HepG2 (cell line): ENCODE results near the gene CST4. TPM values are rescaled to one million over a fixed set of nuclear protein-coding genes. Genes with fewer than 3 reads are reported as not detected.

ENCODE experiments used
- ATAC-seq: fragments of 200-7000 bp; cut with Tn5 transposase; 3 replicates; pipeline ENCODE4 v1.9.1; 2020; ENCODE audit warnings: mild to moderate bottlenecking, moderate library complexity
- BruUV-seq: library from RNA; stranded (reverse); fragments of 400-500 nt; replicated peaks from 2 replicates; lab custom pipeline; 2021; lab: Mats Ljungman, UMichigan
- CTCF ChIA-PET: fragments of 300-600 bp; formaldehyde crosslinking; extraction: SDS; loops from one replicate; lab custom pipeline; 2021; ENCODE audit warnings: low total read pairs, inconsistent platforms, low intra/inter-chr PET ratio; lab: Yijun Ruan, JAX
- POLR2A ChIA-PET: fragments of 350-600 bp; sonication (Branson Sonifier 250); formaldehyde crosslinking; loops from one replicate; lab custom pipeline; 2020; ENCODE audit warnings: antibody characterized with exemption, inconsistent platforms; lab: Yijun Ruan, JAX
- DNase-seq: peaks from one replicate; pipeline ENCODE4 v3.0.0-alpha.2; 2015; ENCODE audit warnings: low spot score
- FAIRE-seq: peaks from 3 replicates; lab custom pipeline; 2011; peaks lifted over from hg19 to GRCh38; lab: Jason Lieb, UNC
- H2AFZ ChIP-seq: one replicate; pipeline ENCODE4 v1.6.1; 2011; ENCODE audit warnings: low read length, inconsistent platforms
- H3K27ac ChIP-seq: fragments of 300-600 bp; 3 replicates; pipeline ENCODE4 v1.8.0; 2011; ENCODE audit warnings: mixed run types, mild to moderate bottlenecking, mixed read lengths, low read length, inconsistent platforms; ENCODE audit not compliant: insufficient read depth; ENCODE audit errors: extremely low read length
- H3K27me3 ChIP-seq, 2 experiments: fragments of 200-600 bp in 1 of 2; 2 replicates in 1 of 2; 3 replicates in 1 of 2; pipeline versions ENCODE4 v1.6.0 to v1.8.0; 2011; ENCODE audit warnings: low read length in 2 of 2, mild to moderate bottlenecking in 2 of 2, moderate library complexity in 2 of 2, inconsistent platforms in 1 of 2; ENCODE audit not compliant: insufficient read depth in 2 of 2, control insufficient read depth in 1 of 2
- H3K36me3 ChIP-seq, 2 experiments: fragments of 200-600 bp in 1 of 2; replicated peaks in 1 of 2; 2 replicates in 1 of 2; 3 replicates in 1 of 2; pipeline versions ENCODE4 v1.5.1 to v1.8.0; 2011; ENCODE audit warnings: low read length in 2 of 2, inconsistent platforms in 1 of 2; ENCODE audit not compliant: insufficient read depth in 2 of 2, control insufficient read depth in 1 of 2
- H3K4me1 ChIP-seq: 2 replicates; pipeline ENCODE4 v1.5.1; 2012; ENCODE audit warnings: low read length, inconsistent platforms; ENCODE audit not compliant: insufficient read depth
- H3K4me2 ChIP-seq: 2 replicates; pipeline ENCODE4 v1.6.0; 2011; ENCODE audit warnings: low read depth, low read length, inconsistent platforms
- H3K4me3 ChIP-seq, 3 experiments: fragments of 200-600 bp in 1 of 3; sonication (generic), shearing (Covaris generic) in 1 of 3; replicated peaks in 1 of 3; 2 replicates each; pipeline ENCODE4 v1.5.1; 2011 to 2016; ENCODE audit warnings: low read length in 3 of 3, inconsistent platforms in 2 of 3, low read depth in 2 of 3, mild to moderate bottlenecking in 2 of 3, control low read depth in 1 of 3, mixed read lengths in 1 of 3; ENCODE audit not compliant: insufficient read depth in 1 of 3
- H3K79me2 ChIP-seq: one replicate; pipeline ENCODE4 v1.6.1; 2011; ENCODE audit warnings: low read length, inconsistent platforms; ENCODE audit not compliant: insufficient read depth
- H3K9ac ChIP-seq: 2 replicates; pipeline ENCODE4 v1.6.0; 2011; ENCODE audit warnings: mild to moderate bottlenecking, low read depth, low read length, inconsistent platforms; ENCODE audit not compliant: insufficient read depth
- H3K9me3 ChIP-seq: 2 replicates; pipeline ENCODE4 v1.5.1; 2012; ENCODE audit warnings: mild to moderate bottlenecking, low read length
- H4K20me1 ChIP-seq: 2 replicates; pipeline ENCODE4 v1.6.0; 2011; ENCODE audit warnings: inconsistent platforms, mild to moderate bottlenecking, low read length, moderate library complexity; ENCODE audit not compliant: insufficient read depth
- FOXC1 ChIP-seq: sonication (generic); formaldehyde crosslinking; IDR thresholded peaks from 2 replicates; pipeline ENCODE4 v1.8.0; 2022; ENCODE audit warnings: mild to moderate bottlenecking, missing genetic modification reagents, borderline replicate concordance
- GFI1 ChIP-seq: sonication (generic); formaldehyde crosslinking; IDR thresholded peaks from 2 replicates; pipeline ENCODE4 v1.5.0; 2020; ENCODE audit warnings: missing genetic modification reagents, mild to moderate bottlenecking, borderline replicate concordance
- HCFC1 ChIP-seq: fragments of 150-350 bp; IDR thresholded peaks from 2 replicates; pipeline ENCODE4 v1.6.1; 2014; ENCODE audit warnings: low read depth, low read length
- HNRNPL ChIP-seq: fragments of 200-400 bp; formaldehyde crosslinking; IDR thresholded peaks from 2 replicates; pipeline ENCODE4 v1.6.1; 2017; ENCODE audit warnings: mild to moderate bottlenecking, low read depth, low read length
- KDM4B ChIP-seq: sonication (generic); formaldehyde crosslinking; IDR thresholded peaks from 2 replicates; pipeline ENCODE4 v1.4.0; 2020; ENCODE audit warnings: missing genetic modification reagents
- MAFK ChIP-seq, 2 experiments: IDR thresholded peaks in 1 of 2; conservative IDR thresholded peaks in 1 of 2; 2 replicates each; pipeline ENCODE4 v1.6.1; 2011; ENCODE audit warnings: improper control_type of control experiment in 2 of 2, low read length in 2 of 2
- PHF5A ChIP-seq: IDR thresholded peaks from one replicate; pipeline ENCODE4 v1.6.1; 2018; ENCODE audit warnings: low read depth, missing genetic modification reagents; ENCODE audit not compliant: unreplicated experiment
- RAD51 ChIP-seq: fragments of 450-650 bp; IDR thresholded peaks from 2 replicates; pipeline ENCODE4 v1.6.1; 2016; ENCODE audit warnings: borderline replicate concordance
- ZFP62 ChIP-seq: sonication (generic); formaldehyde crosslinking; IDR thresholded peaks from 2 replicates; pipeline ENCODE4 v1.4.0; 2020; ENCODE audit warnings: missing genetic modification reagents
- ZFX ChIP-seq: sonication (generic); formaldehyde crosslinking; IDR thresholded peaks from 2 replicates; pipeline ENCODE4 v1.4.0; 2020; ENCODE audit warnings: mild to moderate bottlenecking, low read depth, missing genetic modification reagents, moderate library complexity
- ZFYVE20 ChIP-seq: sonication (generic); formaldehyde crosslinking; IDR thresholded peaks from 2 replicates; pipeline ENCODE4 v1.8.0; 2023; ENCODE audit warnings: low read depth, mild to moderate bottlenecking, moderate library complexity, missing genetic modification reagents, borderline replicate concordance
- ZNF563 ChIP-seq: sonication (generic); formaldehyde crosslinking; IDR thresholded peaks from 2 replicates; pipeline ENCODE4 v1.8.0; 2022; ENCODE audit warnings: mild to moderate bottlenecking, moderate library complexity, missing genetic modification reagents
- ZNF607 ChIP-seq: sonication (generic); formaldehyde crosslinking; IDR thresholded peaks from 2 replicates; pipeline ENCODE4 v1.5.1; 2020; ENCODE audit warnings: missing genetic modification reagents, mild to moderate bottlenecking, borderline replicate concordance
- ZSCAN25 ChIP-seq: sonication (generic); formaldehyde crosslinking; IDR thresholded peaks from 2 replicates; pipeline ENCODE4 v1.8.0; 2022; ENCODE audit warnings: mild to moderate bottlenecking, missing genetic modification reagents
- WGBS: methylation state at CpG from one replicate; pipeline ENCODE4 v1.1.6; 2017; ENCODE audit warnings: low lambda C conversion rate; 5-methylcytosine and 5-hydroxymethylcytosine counted together
- in situ Hi-C: cut with HindIII; loops from 2 replicates; pipeline ENCODE4 v1.10.0; 2017; ENCODE audit warnings: low pct_unique_long_range_greater_than_20kb; ENCODE audit not compliant: extremely low pct_ligation_motif_present
- intact Hi-C: fragments of 100-400 bp; cut with micrococcal nuclease; formaldehyde crosslinking; loops from one replicate; pipeline ENCODE4 v1.10.0; 2022; ENCODE audit not compliant: unreplicated experiment
- polyA plus RNA-seq, 8 experiments: library from polyadenylated mRNA; depleted of rRNA in 3 of 8; stranded (reverse) in 7 of 8; unstranded in 1 of 8; fragments of >200 nt; fragmentation: Illumina TruSeq in 4 of 8; extraction: Trizol in 4 of 8; gene quantifications; 2 replicates each; pipeline versions ENCODE4 v1.2.1 to v1.2.3, GENCODE V29; 2011 to 2016; ENCODE audit warnings: low read depth in 4 of 8, missing spikeins in 1 of 8, mixed read lengths in 1 of 8; ENCODE audit not compliant: insufficient read depth in 1 of 8
- total RNA-seq, 5 experiments: library from RNA; depleted of rRNA; stranded (reverse); fragments of >200 nt; fragmentation: Illumina TruSeq; extraction: Trizol; gene quantifications; 2 replicates each; pipeline ENCODE4 v1.2.3, GENCODE V29; 2016; ENCODE audit warnings: low read depth in 1 of 5
- TF ChIP-seq, protein P1 (sequence below): sonication (generic); formaldehyde crosslinking; IDR thresholded peaks from 2 replicates; pipeline ENCODE4 v1.4.0; 2020; ENCODE audit warnings: missing genetic modification reagents, mild to moderate bottlenecking, borderline replicate concordance
- TF ChIP-seq, protein P2 (sequence below): sonication (generic); formaldehyde crosslinking; IDR thresholded peaks from 2 replicates; pipeline ENCODE4 v1.4.0; 2020; ENCODE audit warnings: missing genetic modification reagents
- TF ChIP-seq, protein P3 (sequence below): sonication (generic); formaldehyde crosslinking; IDR thresholded peaks from 2 replicates; pipeline ENCODE4 v1.8.1; 2023; ENCODE audit warnings: missing genetic modification reagents, mild to moderate bottlenecking, borderline replicate concordance
- TF ChIP-seq, protein P4 (sequence below): sonication (generic); formaldehyde crosslinking; conservative IDR thresholded peaks from 2 replicates; pipeline ENCODE4 v1.4.0; 2020; ENCODE audit warnings: missing genetic modification reagents

CST4 gene
- total and polyA plus RNA-seq, 2 of the 13 experiments (the other 11 are each of a cell fraction or from before 2014, with no cell fraction given): not detected

DNA sequence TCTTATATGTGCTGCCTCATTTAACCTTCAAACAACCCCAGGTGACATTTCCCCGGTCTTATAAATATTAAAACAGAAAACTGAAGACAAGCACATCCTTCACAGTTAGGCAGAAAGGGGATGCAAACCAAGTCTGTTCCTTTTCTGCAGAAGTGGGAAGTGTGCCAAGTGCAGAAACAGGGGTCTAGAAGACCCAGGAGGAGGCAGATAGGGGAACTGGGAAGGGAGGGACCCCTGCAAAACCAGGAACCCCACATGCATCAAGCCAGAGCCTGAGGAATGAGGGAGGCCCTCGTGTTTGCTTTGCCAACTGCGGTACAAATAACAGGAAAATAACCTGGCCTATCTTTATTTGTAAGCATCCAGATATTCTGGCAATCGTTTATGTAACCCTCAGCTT, 34.1 kb downstream of the CST4 start:
- H3K9me3 ChIP-seq: no peaks in the 10 kb centered on the region
- no peak for FAIRE-seq
- H3K4me1 ChIP-seq: peaks cover 89% of the 10 kb centered on the region
- H3K27me3 ChIP-seq: no peaks in the 10 kb centered on the region
- no peak for DNase-seq
- 66% methylated on average over 4 of the region's 4 CpGs for WGBS
- no peak for ATAC-seq
- in situ Hi-C loops: no loop called here
- BruUV-seq: no TSS peak
- no peak overlapping the region for H3K4me2 ChIP-seq
- H3K9ac ChIP-seq: no peak overlapping the region
- TF ChIP-seq PHF5A (CRISPR knock-in tag) (no peak), ZFP62 (CRISPR knock-in tag) (no peak), KDM4B (CRISPR knock-in tag) (no peak), GFI1 (CRISPR knock-in tag) (no peak), ZFYVE20 (CRISPR knock-in tag) (no peak), ZNF607 (CRISPR knock-in tag) (no peak), ZSCAN25 (no peak), HNRNPL (no peak), ZFX (CRISPR knock-in tag) (no peak), FOXC1 (no peak), HCFC1 (no peak), MAFK (conservative IDR thresholded peaks at IDR 0.05 in 1 of 2, IDR thresholded peaks at IDR 0.05 in 1 of 2; ENCODE audit: low read length in 2 of 2) (no peak), RAD51 (no peak), ZNF563 (CRISPR knock-in tag) (no peak)
- TF ChIP-seq, protein P1, sequence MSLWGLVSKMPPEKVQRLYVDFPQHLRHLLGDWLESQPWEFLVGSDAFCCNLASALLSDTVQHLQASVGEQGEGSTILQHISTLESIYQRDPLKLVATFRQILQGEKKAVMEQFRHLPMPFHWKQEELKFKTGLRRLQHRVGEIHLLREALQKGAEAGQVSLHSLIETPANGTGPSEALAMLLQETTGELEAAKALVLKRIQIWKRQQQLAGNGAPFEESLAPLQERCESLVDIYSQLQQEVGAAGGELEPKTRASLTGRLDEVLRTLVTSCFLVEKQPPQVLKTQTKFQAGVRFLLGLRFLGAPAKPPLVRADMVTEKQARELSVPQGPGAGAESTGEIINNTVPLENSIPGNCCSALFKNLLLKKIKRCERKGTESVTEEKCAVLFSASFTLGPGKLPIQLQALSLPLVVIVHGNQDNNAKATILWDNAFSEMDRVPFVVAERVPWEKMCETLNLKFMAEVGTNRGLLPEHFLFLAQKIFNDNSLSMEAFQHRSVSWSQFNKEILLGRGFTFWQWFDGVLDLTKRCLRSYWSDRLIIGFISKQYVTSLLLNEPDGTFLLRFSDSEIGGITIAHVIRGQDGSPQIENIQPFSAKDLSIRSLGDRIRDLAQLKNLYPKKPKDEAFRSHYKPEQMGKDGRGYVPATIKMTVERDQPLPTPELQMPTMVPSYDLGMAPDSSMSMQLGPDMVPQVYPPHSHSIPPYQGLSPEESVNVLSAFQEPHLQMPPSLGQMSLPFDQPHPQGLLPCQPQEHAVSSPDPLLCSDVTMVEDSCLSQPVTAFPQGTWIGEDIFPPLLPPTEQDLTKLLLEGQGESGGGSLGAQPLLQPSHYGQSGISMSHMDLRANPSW (CRISPR knock-in tag): no peak
- TF ChIP-seq, protein P2, sequence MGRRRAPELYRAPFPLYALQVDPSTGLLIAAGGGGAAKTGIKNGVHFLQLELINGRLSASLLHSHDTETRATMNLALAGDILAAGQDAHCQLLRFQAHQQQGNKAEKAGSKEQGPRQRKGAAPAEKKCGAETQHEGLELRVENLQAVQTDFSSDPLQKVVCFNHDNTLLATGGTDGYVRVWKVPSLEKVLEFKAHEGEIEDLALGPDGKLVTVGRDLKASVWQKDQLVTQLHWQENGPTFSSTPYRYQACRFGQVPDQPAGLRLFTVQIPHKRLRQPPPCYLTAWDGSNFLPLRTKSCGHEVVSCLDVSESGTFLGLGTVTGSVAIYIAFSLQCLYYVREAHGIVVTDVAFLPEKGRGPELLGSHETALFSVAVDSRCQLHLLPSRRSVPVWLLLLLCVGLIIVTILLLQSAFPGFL (CRISPR knock-in tag): no peak
- TF ChIP-seq, protein P3, sequence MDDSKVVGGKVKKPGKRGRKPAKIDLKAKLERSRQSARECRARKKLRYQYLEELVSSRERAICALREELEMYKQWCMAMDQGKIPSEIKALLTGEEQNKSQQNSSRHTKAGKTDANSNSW: no peak
- TF ChIP-seq, protein P4, sequence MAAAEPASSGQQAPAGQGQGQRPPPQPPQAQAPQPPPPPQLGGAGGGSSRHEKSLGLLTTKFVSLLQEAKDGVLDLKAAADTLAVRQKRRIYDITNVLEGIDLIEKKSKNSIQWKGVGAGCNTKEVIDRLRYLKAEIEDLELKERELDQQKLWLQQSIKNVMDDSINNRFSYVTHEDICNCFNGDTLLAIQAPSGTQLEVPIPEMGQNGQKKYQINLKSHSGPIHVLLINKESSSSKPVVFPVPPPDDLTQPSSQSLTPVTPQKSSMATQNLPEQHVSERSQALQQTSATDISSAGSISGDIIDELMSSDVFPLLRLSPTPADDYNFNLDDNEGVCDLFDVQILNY (CRISPR knock-in tag): no peak
- H3K36me3 ChIP-seq: no peaks in the 10 kb centered on the region
- ChIA-PET POLR2A (interaction anchor here (0.7 to 0.9 kb wide), 2 partner anchors 14 to 17 kb away, joined by 4 to 5 read pairs; partner anchors contain the start of gene CST3), CTCF (no interaction called here)
- no peak overlapping the region for H3K27ac ChIP-seq
- H4K20me1 ChIP-seq: no peaks in the 10 kb centered on the region
- no peak overlapping the region for H2AFZ ChIP-seq
- no peak overlapping the region for H3K4me3 ChIP-seq
- intact Hi-C loops: no loop called here
- peaks cover under 1% of the 10 kb centered on the region for H3K79me2 ChIP-seq
